DND-41 (cell line): ENCODE results near the gene KRT1.
"Not testable (repeated sequence)": the region's sequence is repeated elsewhere in the genome, so short reads cannot be mapped to it uniquely, and the experiment has no call there.

Experiments used
- ATAC-seq: fragments of 200-7000 bp; cut with Tn5 transposase; 3 replicates; pipeline ENCODE4 v1.9.1; 2021; ENCODE audit warnings: low read depth; ENCODE audit not compliant: insufficient read depth
- DNase-seq: peaks from one replicate; pipeline ENCODE4 v3.0.0-alpha.2; 2020
- H2AFZ ChIP-seq: 2 replicates; pipeline ENCODE4 v1.6.0; 2012; ENCODE audit warnings: low read depth, low read length
- H3K27ac ChIP-seq: 2 replicates; pipeline ENCODE4 v1.5.1; 2012; ENCODE audit warnings: low read length, inconsistent platforms
- H3K27me3 ChIP-seq: fragments of 200-600 bp; sonication (generic); 2 replicates; pipeline ENCODE4 v1.6.0; 2012; ENCODE audit warnings: low read length, mild to moderate bottlenecking, inconsistent platforms; ENCODE audit not compliant: insufficient read depth, poor library complexity
- H3K36me3 ChIP-seq: 2 replicates; pipeline ENCODE4 v1.5.1; 2012; ENCODE audit warnings: low read length, inconsistent platforms; ENCODE audit not compliant: insufficient read depth
- H3K4me1 ChIP-seq: 2 replicates; pipeline ENCODE4 v1.5.1; 2012; ENCODE audit warnings: mild to moderate bottlenecking, low read length; ENCODE audit not compliant: insufficient read depth
- H3K4me2 ChIP-seq: 2 replicates; pipeline ENCODE4 v1.6.0; 2012; ENCODE audit warnings: mild to moderate bottlenecking, moderate library complexity, low read length, inconsistent platforms; ENCODE audit not compliant: insufficient read depth
- H3K4me3 ChIP-seq, 2 experiments: fragments of 200-600 bp in 1 of 2; shearing (Covaris generic) in 1 of 2; 2 replicates each; pipeline ENCODE4 v1.5.1; 2012 to 2016; ENCODE audit warnings: inconsistent platforms in 2 of 2, low read length in 2 of 2, mild to moderate bottlenecking in 2 of 2, low read depth in 1 of 2, moderate library complexity in 1 of 2
- H3K79me2 ChIP-seq: 2 replicates; pipeline ENCODE4 v1.6.0; 2012; ENCODE audit warnings: low read length, inconsistent platforms; ENCODE audit not compliant: insufficient read depth
- H3K9ac ChIP-seq: 2 replicates; pipeline ENCODE4 v1.6.0; 2012; ENCODE audit warnings: low read depth, mild to moderate bottlenecking, inconsistent platforms, low read length, moderate library complexity
- H3K9me3 ChIP-seq: 2 replicates; pipeline ENCODE4 v1.5.1; 2012; ENCODE audit warnings: low read length, moderate library complexity, mild to moderate bottlenecking, inconsistent platforms; ENCODE audit not compliant: insufficient read depth, severe bottlenecking
- H4K20me1 ChIP-seq: 2 replicates; pipeline ENCODE4 v1.6.0; 2012; ENCODE audit warnings: low read length; ENCODE audit not compliant: insufficient read depth
- EZH2 ChIP-seq: IDR thresholded peaks from 3 replicates; pipeline ENCODE4 v1.6.1; 2012; ENCODE audit warnings: borderline replicate concordance, low read depth, mild to moderate bottlenecking, moderate library complexity, low read length, inconsistent platforms; ENCODE audit not compliant: severe bottlenecking
- TF ChIP-seq, protein P1 (sequence below): IDR thresholded peaks from 2 replicates; pipeline ENCODE4 v1.5.1; 2012; ENCODE audit warnings: borderline replicate concordance, low read length, moderate library complexity, mild to moderate bottlenecking; ENCODE audit not compliant: poor library complexity, severe bottlenecking; ENCODE audit errors: extremely low read depth

Gene KRT1

DNA sequence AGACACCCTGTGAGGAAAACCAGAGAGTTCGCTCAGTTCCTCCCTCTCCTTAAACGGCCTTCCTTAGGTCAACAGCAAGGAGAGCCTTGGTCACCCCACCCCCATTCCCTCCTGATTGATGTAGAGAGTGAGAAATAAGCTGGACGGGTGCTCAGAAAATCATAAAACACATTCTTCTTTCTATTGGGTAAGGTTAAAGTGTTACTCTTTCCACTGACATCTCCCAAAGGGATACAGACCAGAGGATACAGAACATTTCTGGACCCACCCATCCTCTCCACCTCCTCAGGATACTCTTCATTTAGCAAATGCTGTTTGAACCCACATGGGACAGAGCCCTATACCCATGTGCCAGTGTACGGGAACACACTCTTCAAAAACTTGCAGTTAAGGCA, 34.7 kb upstream of the KRT1 start:
- Histone ChIP-seq H3K27ac (no peak overlapping the region), H3K4me2 (no peak overlapping the region), H3K27me3 (peaks cover 6% of the 10 kb centered on the region), H2AFZ (no peak overlapping the region), H3K9ac (no peak overlapping the region), H3K4me3 (no peak overlapping the region), H3K4me1 (no peaks in the 10 kb centered on the region), H3K36me3 (no peaks in the 10 kb centered on the region), H3K79me2 (no peaks in the 10 kb centered on the region), H4K20me1 (peaks cover 3% of the 10 kb centered on the region; the same call in 1 of the 2 replicates), H3K9me3 (no peaks in the 10 kb centered on the region)
- no peak for TF ChIP-seq EZH2
- TF ChIP-seq, protein P1, sequence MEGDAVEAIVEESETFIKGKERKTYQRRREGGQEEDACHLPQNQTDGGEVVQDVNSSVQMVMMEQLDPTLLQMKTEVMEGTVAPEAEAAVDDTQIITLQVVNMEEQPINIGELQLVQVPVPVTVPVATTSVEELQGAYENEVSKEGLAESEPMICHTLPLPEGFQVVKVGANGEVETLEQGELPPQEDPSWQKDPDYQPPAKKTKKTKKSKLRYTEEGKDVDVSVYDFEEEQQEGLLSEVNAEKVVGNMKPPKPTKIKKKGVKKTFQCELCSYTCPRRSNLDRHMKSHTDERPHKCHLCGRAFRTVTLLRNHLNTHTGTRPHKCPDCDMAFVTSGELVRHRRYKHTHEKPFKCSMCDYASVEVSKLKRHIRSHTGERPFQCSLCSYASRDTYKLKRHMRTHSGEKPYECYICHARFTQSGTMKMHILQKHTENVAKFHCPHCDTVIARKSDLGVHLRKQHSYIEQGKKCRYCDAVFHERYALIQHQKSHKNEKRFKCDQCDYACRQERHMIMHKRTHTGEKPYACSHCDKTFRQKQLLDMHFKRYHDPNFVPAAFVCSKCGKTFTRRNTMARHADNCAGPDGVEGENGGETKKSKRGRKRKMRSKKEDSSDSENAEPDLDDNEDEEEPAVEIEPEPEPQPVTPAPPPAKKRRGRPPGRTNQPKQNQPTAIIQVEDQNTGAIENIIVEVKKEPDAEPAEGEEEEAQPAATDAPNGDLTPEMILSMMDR: no peak
- DNase-seq: no peak
- no peak for ATAC-seq

DNA sequence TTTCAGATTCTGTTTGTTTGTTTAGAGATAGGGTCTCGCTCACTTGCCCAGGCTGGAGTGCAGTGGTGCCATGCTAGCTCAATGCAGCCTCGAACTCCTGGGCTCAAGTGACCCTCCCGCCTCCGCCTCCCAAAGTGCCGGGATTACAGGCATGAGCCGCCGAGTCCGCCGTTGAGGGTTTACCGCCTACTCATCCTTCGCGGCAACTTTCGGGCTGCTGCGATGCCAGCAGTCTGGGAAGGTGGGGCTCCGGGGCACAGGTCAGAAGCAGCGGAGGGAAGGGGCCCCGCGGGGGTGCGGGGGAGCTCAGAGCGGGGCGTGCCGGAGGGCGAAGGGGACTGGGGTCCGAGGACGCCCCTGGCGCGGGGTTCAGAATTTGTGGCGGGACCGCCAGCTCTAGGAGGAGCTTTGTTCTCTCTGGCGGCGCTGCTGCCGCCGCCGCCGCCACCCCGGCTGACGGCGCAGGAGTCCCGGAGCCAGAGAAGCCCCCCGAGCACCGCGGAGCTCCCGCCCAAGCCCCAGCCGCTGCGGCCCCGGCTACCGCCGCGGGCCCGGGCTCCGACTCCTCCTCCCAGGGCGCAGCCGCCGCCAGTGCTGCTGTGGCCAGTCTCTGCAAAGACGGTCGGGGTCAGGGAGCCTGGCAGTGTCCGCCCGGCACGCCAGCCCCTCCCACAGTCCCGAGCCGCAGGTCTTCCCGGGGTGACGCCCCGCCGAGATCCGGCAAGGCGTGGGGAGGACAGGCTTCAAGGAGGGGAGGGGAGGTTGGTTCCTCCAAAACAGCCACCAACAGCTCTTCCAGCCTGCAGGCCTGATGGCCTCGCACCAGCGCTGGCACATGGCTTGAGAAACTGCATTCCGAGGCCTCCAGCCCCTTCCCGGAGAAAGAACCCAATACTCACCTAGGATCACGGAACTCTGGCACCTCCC, 34.0 kb upstream of the KRT1 start:
- Histone ChIP-seq H3K9ac (no peak overlapping the region), H3K9me3 (no peaks in the 10 kb centered on the region), H3K36me3 (no peaks in the 10 kb centered on the region), H3K4me3 (no peak overlapping the region), H4K20me1 (peaks cover 3% of the 10 kb centered on the region; the same call in 1 of the 2 replicates), H3K79me2 (no peaks in the 10 kb centered on the region), H2AFZ (no peak overlapping the region), H3K4me2 (no peak overlapping the region), H3K4me1 (no peaks in the 10 kb centered on the region), H3K27me3 (peaks cover 9% of the 10 kb centered on the region), H3K27ac (no peak overlapping the region)
- DNase-seq (no peak), ATAC-seq (no peak)
- TF ChIP-seq, protein P1: no peak
- TF ChIP-seq EZH2: no peak

DNA sequence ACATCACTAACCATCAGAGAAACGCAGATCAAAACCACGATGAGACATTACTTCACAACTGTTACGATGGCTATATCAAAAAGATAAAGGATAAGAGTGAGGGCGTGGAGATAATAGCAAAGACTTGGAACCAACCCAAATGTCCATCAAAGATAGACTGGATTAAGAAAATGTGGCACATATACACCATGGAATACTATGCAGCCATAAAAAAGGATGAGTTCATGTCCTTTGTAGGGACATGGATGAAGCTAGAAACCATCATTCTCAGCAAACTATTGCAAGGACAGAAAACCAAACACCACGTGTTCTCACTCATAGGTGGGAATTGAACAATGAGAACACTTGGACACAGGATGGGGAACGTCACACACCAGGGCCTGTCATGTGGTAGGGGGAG, 31.9 kb upstream of the KRT1 start:
- ATAC-seq, H3K9ac ChIP-seq, H3K4me3 ChIP-seq, H4K20me1 ChIP-seq, H3K79me2 ChIP-seq, H2AFZ ChIP-seq, H3K4me1 ChIP-seq, H3K36me3 ChIP-seq, H3K4me2 ChIP-seq, DNase-seq, H3K9me3 ChIP-seq, H3K27ac ChIP-seq: not testable (repeated sequence)
- peaks cover 11% of the 10 kb centered on the region for H3K27me3 ChIP-seq

DNA sequence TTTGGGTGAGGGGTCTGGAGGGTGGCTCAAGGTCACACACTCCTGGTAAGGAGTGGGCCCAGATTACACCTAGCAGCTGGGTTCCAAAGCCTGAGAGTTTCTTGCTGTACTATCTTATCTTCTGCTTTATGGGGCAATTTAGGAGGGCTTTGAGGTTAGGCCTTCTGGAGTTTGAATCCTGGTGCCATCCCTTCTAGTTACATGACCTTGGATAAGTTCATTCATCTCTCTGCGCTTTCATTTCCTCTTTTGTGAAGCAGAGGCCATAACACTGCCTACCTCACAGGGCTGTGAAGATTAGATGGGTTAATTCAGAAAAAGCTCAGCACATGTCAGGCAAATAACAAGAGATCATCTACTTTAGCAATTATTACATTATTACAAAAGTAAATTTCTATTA, 30.5 kb upstream of the KRT1 start:
- ATAC-seq (no peak), DNase-seq (no peak)
- no peak for TF ChIP-seq EZH2
- TF ChIP-seq, protein P1: no peak
- Histone ChIP-seq H3K36me3 (no peaks in the 10 kb centered on the region), H3K27me3 (peaks cover 10% of the 10 kb centered on the region), H3K9me3 (no peaks in the 10 kb centered on the region), H3K4me2 (no peak overlapping the region), H3K27ac (no peak overlapping the region), H3K4me3 (no peak overlapping the region), H3K4me1 (no peaks in the 10 kb centered on the region), H4K20me1 (no peaks in the 10 kb centered on the region), H3K79me2 (no peaks in the 10 kb centered on the region), H2AFZ (no peak overlapping the region), H3K9ac (no peak overlapping the region)
